Esophagus muscularis mucosa (tissue), 4 donors: ENCODE data around the gene GET4. TPM values are rescaled to one million over a fixed set of nuclear protein-coding genes. Genes with fewer than 3 reads are reported as not detected.

Experiments used
- DNase-seq: peaks from one replicate; pipeline ENCODE4 v3.0.0-alpha.2; 2017; ENCODE audit errors: extremely low spot score
- H3K27ac ChIP-seq, 4 donors: fragments of 200-600 bp; sonication (generic); replicated peaks in 1 of 4; 1 replicate in 3 of 4; 2 replicates in 1 of 4; pipeline ENCODE4 v1.5.1; 2016 to 2019; ENCODE audit warnings: mild to moderate bottlenecking in 1 of 4
- H3K27me3 ChIP-seq, 4 donors: fragments of 200-600 bp; sonication (generic); one replicate each; pipeline versions ENCODE4 v1.5.1 to v1.6.0; 2016 to 2019
- H3K36me3 ChIP-seq, 4 donors: fragments of 200-600 bp; sonication (generic); one replicate each; pipeline ENCODE4 v1.5.1; 2016 to 2019
- H3K4me1 ChIP-seq, 4 donors: fragments of 200-600 bp; sonication (generic); one replicate each; pipeline ENCODE4 v1.5.1; 2016 to 2019
- H3K4me3 ChIP-seq, 4 donors: fragments of 200-600 bp; sonication (generic); 1 replicate in 2 of 4; 2 replicates in 2 of 4; pipeline ENCODE4 v1.5.1; 2016 to 2019; ENCODE audit warnings: mild to moderate bottlenecking in 4 of 4, moderate library complexity in 1 of 4
- H3K9me3 ChIP-seq, 4 donors: fragments of 200-600 bp; sonication (generic); 1 replicate in 3 of 4; 2 replicates in 1 of 4; pipeline ENCODE4 v1.5.1; 2016 to 2019
- EP300 ChIP-seq: sonication (generic); formaldehyde crosslinking; IDR thresholded peaks from one replicate; pipeline ENCODE4 v1.6.1; 2017; ENCODE audit warnings: antibody characterized with exemption
- POLR2A ChIP-seq: fragments of 450-650 bp; IDR thresholded peaks from one replicate; pipeline ENCODE4 v1.6.1; 2017; ENCODE audit warnings: antibody characterized with exemption, moderate library complexity, mild to moderate bottlenecking, low read depth
- POLR2AphosphoS5 ChIP-seq, 2 donors: sonication (generic); formaldehyde crosslinking; IDR thresholded peaks; one replicate each; pipeline ENCODE4 v1.6.1; 2017; ENCODE audit warnings: antibody characterized with exemption in 2 of 2
- WGBS: methylation state at CpG from one replicate; pipeline ENCODE4 v1.1.5; 2018; 5-methylcytosine and 5-hydroxymethylcytosine counted together
- intact Hi-C: fragments of 100-400 bp; cut with DNase I; formaldehyde crosslinking; loops from one replicate; pipeline ENCODE4 v1.15.1; 2023
- total RNA-seq, 4 donors: library from RNA; depleted of rRNA; stranded (reverse); fragments of >200 nt; gene quantifications; one replicate each; pipeline versions ENCODE4 v1.1.0 to v1.2.1, GENCODE V29; 2016
- TF ChIP-seq, protein P1 (sequence below), 3 experiments: fragments of 200-600 bp in 2 of 3; fragments of 450-650 bp in 1 of 3; sonication (generic) in 2 of 3; IDR thresholded peaks; one replicate each; pipeline ENCODE4 v1.5.1; 2017 to 2019; ENCODE audit warnings: antibody characterized with exemption in 3 of 3, mild to moderate bottlenecking in 2 of 3, moderate library complexity in 1 of 3

GET4 gene
- total RNA-seq, 4 donors from 2014 or later, result 24.7 to 41.3 (median 35.2) TPM

DNA sequence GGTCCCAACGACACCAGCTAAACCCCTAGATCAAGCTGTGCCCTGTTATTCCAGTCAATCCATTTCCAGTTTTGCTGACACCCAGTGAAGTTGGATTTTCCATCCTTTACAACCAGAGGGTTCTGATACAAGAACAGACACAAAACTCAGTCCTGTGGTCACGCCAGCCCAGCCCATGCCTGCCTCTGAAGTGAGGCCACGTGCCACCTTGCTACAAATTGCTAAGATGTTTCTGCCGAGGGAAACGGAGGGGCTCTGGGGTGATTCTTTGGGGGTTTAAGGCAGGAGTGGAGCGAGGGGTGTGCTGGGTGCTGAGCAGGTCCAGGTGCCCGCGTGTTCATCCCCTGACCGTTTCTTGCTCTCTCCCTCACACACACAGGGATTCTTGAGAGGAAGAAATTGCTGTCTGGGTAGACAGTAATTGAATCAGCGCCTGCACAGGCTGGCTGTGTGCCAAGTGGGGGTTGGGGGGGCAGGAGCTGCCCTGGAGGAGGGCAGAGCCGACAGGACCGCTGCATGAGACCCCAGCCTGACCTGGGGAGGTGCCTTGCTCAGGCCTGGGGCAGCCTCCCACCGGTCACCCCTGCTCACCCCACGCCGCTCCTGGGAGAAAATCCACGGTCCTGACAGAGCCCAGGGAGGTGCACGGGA is 40.1 kb downstream of the GET4 start:
- Histone ChIP-seq H3K36me3 (peaks cover 0 to 20% (median 8%) of the 10 kb centered on the region in 4 donors), H3K27me3 (no peaks in the 10 kb centered on the region), H3K27ac (no peak overlapping the region), H3K4me3 (no peak overlapping the region), H3K9me3 (no peaks in the 10 kb centered on the region), H3K4me1 (peaks cover 6 to 29% (median 20%) of the 10 kb centered on the region in 4 donors)
- TF ChIP-seq POLR2AphosphoS5 (IDR thresholded peaks at IDR 0.05), result no peak
- no peak for TF ChIP-seq EP300
- TF ChIP-seq, protein P1, sequence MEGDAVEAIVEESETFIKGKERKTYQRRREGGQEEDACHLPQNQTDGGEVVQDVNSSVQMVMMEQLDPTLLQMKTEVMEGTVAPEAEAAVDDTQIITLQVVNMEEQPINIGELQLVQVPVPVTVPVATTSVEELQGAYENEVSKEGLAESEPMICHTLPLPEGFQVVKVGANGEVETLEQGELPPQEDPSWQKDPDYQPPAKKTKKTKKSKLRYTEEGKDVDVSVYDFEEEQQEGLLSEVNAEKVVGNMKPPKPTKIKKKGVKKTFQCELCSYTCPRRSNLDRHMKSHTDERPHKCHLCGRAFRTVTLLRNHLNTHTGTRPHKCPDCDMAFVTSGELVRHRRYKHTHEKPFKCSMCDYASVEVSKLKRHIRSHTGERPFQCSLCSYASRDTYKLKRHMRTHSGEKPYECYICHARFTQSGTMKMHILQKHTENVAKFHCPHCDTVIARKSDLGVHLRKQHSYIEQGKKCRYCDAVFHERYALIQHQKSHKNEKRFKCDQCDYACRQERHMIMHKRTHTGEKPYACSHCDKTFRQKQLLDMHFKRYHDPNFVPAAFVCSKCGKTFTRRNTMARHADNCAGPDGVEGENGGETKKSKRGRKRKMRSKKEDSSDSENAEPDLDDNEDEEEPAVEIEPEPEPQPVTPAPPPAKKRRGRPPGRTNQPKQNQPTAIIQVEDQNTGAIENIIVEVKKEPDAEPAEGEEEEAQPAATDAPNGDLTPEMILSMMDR (IDR thresholded peaks at IDR 0.05), result no peak
- TF ChIP-seq POLR2A, result no peak
- 10% methylated on average over 13 of the region's 17 CpGs for WGBS
- intact Hi-C loops, result no loop called here
- DNase-seq, result no peak

- Histone ChIP-seq H3K9me3 (no peaks in the 10 kb centered on the region), H3K4me3 (no peak overlapping the region), H3K4me1 (peaks cover 6 to 36% (median 26%) of the 10 kb centered on the region in 4 donors), H3K27me3 (no peaks in the 10 kb centered on the region), H3K27ac (no peak overlapping the region), H3K36me3 (peaks cover 0 to 29% (median 6%) of the 10 kb centered on the region in 4 donors)
- no peak for TF ChIP-seq POLR2AphosphoS5 (IDR thresholded peaks at IDR 0.05)
- TF ChIP-seq, protein P1 (IDR thresholded peaks at IDR 0.05), result no peak
- TF ChIP-seq POLR2A, result no peak
- no peak for TF ChIP-seq EP300
- WGBS, result 88% methylated on average over 25 of the region's 33 CpGs
- intact Hi-C loops, result no loop called here
- DNase-seq, result no peak
Measured at GRCh38 chr7:917255-918117, 41.1 kb downstream of the GET4 start.

- H3K4me3 ChIP-seq, result no peak overlapping the region
- 86% methylated on average over 9 of the region's 9 CpGs for WGBS
- H3K36me3 ChIP-seq, result peaks cover 0 to 31% (median 8%) of the 10 kb centered on the region in 4 donors
- H3K27me3 ChIP-seq, result no peaks in the 10 kb centered on the region
- H3K9me3 ChIP-seq, result no peaks in the 10 kb centered on the region
- TF ChIP-seq POLR2AphosphoS5 (IDR thresholded peaks at IDR 0.05) (no peak), EP300 (no peak), POLR2A (no peak)
- TF ChIP-seq, protein P1 (IDR thresholded peaks at IDR 0.05), result no peak
- H3K4me1 ChIP-seq, result peaks cover 6 to 42% (median 31%) of the 10 kb centered on the region in 4 donors
- intact Hi-C loops, result no loop called here
- no peak overlapping the region for H3K27ac ChIP-seq
- DNase-seq, result no peak
Measured at GRCh38 chr7:918118-918425, 41.7 kb downstream of the GET4 start.

- Histone ChIP-seq H3K9me3 (no peaks in the 10 kb centered on the region), H3K36me3 (peaks cover 0 to 36% (median 10%) of the 10 kb centered on the region in 4 donors), H3K4me1 (peaks cover 6 to 47% (median 35%) of the 10 kb centered on the region in 4 donors), H3K4me3 (no peak overlapping the region), H3K27me3 (no peaks in the 10 kb centered on the region), H3K27ac (no peak overlapping the region)
- intact Hi-C loops, result no loop called here
- WGBS, result 89% methylated on average over 15 of the region's 21 CpGs
- no peak for DNase-seq
- no peak for TF ChIP-seq POLR2AphosphoS5 (IDR thresholded peaks at IDR 0.05)
- TF ChIP-seq, protein P1 (IDR thresholded peaks at IDR 0.05), result no peak
- TF ChIP-seq POLR2A, result no peak
- no peak for TF ChIP-seq EP300
Measured at GRCh38 chr7:918441-919113, 42.2 kb downstream of the GET4 start.
